Activated T-helper 9 cell treated with anti-CD3 and anti-CD28 coated beads, Interleukin-2, amount 50 U/mL, for 16 hours (primary cell): Measurements from ENCODE around the gene PCNX2.

Experiments
- DNase-seq: peaks from one replicate; pipeline ENCODE4 v3.0.0-alpha.2; 2020; ENCODE audit warnings: low read depth

Gene PCNX2

DNA sequence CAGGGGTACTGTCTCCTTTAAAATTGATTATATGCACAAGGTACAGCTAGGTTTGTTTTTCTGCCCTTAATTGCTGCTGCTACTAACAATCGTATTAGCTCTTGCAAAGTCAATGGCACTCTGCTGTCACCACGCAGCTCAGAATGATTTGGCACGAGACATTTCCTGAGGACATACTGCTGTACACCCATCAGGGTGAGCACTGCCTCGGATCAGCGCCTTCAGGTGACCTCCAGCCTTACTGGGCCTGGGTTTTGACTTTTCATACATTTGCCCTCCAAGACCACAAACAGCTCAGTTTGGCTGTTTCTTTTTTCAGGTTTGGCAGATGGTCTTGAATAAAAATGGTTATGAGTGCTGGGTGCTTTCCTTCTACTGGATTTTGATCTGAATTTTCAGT lies 234.3 kb downstream of the PCNX2 start:
- no peak for DNase-seq

DNA sequence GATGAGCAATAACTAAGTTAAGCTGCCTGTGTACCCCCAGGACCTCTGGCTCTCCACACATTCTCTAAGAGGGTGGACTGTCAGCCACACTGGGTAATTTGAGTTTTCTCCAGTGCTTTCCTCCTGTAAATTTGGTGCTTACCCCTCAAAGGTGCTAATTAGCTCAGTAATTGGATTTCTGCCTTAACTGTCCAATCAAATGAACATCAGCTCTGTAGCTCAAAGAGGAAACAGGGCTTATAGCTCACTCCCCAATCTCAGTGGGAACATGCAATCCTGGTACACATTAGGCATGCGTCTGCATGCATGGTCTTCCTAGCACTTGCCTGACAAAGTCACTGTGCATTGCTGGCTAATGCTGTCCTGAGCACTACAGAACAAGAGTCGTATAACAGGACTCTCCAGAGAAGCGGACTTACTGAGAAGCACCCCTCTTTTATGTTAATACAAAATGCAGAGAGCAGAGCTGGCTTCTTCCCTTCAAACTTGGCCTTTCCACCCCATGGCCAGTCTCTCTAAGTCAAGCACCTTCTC lies 235.0 kb downstream of the PCNX2 start:
- DNase-seq: no peak

DNA sequence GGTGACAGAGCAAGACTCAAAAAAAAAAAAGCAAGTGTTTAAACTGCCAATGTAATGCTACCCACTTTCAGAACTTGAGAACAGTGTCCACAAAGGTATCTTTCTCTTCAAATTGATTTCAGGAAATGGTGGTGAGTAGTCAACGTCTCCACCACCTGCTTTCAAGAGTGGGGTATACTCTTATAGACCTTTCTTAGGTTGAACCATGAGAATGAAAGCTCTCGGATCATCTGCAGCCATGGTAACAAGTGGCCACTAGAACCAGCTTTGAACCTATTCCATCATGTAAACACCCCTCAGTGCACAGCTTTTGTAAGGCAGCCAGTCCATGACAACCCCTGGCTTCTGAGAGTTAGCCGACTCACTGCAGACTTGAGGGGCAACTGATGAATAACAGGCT lies 237.7 kb downstream of the PCNX2 start:
- no peak for DNase-seq

DNA sequence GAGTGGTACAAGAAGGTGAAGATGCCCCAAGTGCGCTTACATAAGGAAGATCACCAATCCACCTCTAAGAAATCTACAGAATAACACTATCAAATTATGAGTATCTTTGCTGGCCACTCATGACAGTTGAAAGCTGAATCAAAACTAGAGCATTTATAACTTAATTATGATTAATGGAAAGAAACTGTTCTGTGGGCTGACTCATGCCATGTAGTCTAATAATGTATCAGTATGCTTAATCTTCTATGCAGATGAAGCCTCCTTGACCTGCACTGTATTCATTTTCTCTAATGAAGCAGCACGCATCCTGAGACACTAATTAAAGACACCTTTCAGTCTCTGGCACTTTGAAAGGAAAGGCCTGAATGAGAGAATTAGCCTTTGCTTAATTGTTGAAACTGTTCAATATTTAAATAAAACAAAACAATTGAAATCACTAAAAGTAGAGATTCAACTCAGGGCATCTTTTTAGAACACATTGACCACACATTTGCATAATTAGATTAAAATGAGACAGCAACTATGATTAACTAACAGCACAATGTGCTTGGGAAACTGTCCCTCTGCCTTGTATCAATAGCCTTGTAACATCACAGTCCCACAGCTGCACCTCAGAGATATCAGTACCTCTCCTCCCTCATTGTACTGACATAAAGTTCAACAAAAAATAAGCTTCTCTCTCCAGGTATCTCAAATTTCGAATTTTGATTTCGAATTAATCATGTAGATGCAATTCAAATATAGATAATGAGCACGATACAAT lies 239.5 kb downstream of the PCNX2 start:
- no peak for DNase-seq

DNA sequence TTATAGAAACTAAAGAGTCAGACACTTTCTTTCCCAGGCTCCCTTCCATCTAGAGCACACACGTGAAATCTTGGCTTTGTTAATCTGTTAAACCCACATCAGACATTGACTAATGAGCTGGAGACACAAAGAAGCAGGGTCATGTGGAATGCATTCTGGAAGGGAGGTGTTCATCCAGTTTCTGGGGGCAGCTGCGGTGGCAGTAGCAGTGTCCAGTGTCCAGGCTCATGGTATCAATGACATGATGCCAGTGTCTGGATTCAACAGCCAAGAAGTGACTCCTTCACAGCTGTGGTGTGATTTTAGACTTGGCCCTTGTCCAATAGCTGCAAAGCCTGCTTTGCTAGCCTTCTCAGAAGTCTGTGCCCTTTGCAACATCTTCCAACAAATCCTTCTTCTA lies 249.9 kb downstream of the PCNX2 start:
- DNase-seq: no peak

DNA sequence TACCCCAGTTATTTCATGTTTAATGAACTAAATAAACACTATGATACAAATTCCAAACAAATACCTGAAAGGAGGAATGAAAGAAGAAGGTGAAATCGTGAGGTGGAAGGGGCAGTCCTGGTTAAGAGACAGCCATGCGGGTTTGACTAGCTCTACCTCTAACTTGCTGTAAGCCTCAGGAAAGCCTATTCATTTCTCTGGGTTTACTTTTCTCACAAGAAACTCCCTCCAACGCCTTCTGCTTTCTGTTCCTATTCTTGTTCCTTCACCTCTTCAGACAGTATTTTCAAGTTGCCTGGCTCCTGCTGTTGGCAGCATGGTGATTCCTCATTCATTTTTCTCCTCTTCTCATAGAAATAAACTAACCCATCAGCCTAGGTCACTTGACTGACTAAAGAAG lies 252.7 kb downstream of the PCNX2 start:
- DNase-seq: no peak

DNA sequence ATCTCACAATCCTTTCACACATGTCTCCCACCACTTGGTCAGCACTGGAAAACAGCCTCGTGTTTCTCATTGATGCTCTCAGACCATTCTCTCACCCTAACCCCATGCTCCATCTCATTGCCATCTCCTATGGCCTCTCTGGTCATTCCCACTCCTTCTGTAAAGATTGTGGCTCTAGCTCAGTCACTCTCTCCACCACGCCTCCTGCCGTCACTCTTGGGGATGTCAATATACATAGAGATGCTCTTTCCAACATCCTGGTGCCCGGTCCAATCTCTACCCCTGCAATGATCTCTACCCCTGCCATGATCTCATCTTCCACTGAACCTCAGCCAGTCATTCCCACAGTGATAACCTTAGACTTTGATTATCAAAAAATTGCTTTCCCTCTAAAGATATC lies 255.0 kb downstream of the PCNX2 start:
- no peak for DNase-seq

DNA sequence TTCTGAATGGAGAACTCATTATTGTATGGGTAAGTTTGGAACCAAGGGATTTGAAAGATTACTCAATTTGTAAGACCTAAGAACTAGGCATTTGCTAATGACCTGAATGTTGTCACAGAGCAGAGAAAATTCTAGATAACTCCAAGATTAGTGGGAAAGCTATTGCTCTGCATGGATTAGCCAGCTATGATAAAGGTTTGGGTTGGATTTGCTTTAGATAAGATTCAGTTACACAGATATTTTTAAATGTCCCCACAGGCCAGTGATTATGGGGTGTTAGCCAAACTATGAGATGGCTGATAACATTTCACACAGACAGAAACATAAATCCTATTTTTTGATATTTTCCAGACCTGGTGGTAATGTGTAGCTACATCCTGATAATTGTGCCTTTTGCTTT lies 256.9 kb downstream of the PCNX2 start:
- no peak for DNase-seq

DNA sequence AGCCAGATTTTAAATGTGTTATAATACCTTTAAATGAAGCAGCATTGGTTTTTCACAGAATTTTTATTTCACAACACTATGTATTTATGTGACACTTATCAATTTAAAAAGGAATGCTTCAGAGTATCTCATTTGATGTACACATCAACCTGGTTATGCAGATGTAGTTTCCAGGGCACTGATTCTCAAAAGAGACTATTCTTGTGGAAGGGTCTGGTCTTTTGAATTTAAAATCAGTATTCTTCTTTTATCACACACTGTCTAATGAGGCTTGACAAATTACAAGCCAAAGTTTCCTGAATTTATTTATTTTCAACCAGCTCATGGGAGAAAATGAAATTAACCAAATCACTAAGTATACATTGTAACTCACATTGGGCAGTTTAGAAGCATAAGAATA lies 257.7 kb downstream of the PCNX2 start:
- no peak for DNase-seq

DNA sequence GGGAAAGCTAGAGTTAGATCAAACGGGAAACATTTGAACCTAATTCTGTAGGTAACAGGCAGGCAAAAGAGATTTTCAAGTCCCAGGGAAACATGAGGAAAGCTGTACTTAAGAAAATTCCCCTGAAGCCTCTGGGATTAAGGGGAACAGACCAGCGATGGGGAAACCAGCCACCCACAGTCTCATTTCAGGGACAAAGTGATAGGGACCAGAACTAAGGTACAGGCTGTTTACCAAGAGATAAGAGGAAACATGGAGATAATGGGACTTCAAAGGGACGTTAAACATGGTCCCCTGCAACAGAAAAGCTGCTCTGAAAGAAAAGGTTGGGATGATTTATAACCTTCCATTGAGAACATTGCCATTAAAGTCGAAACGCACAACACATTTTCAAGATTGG lies 260.7 kb downstream of the PCNX2 start:
- no peak for DNase-seq

DNA sequence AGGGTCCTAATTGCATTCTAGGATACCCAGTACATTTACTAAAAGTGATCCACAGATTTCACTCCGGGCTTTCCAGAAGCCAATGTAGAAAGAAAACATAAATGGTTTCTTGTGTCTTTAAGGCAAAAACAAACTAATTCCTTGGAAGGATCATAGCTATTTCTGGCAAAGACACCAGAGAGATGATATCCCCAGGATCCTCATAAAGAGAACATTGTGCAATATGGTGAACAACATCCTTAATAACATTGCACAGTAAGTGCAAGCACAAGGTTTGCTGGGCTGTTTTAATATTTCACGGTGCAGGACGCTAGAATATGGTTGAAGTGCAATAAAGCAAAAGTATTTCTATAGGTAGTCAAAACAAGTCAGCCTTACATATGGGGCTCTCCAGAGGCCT lies 262.2 kb downstream of the PCNX2 start:
- DNase-seq: no peak

DNA sequence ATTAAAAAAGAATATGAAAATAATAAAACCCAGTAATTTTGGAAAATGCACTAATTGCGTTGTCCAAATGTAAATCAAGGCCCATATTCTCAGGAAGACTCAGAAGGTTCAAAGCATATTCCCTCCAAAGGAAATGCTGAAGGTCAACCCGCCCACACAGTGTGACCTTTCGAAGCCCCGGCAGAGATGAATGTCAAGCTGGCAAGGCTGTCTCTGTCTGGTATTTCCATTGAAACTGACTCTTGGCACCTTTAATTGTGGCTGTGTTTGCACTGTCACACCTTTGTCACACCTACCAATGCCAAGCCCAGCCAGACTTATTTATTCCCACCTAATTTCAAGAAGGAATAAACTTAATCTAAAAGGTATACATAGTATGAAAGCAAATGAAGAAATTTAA lies 262.6 kb downstream of the PCNX2 start:
- DNase-seq: no peak

DNA sequence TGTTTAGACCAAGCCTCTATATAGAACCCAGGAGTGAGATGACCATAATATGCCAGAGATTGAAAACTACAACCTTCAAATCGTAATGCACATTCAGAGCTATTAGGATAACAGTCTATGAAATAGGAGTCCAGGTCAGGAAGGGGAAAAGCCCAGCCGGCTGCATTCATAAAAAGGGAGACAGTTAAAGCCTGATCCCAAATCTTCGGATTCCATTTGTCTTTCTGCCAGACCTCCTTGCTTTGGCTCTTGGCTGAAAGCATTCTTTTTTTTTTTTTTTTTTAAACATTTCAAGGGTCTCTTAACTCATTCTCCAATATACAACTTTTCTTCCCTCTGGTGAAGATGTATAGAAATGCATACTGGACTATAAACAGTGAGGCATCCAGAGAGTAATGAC lies 264.0 kb downstream of the PCNX2 start:
- no peak for DNase-seq

DNA sequence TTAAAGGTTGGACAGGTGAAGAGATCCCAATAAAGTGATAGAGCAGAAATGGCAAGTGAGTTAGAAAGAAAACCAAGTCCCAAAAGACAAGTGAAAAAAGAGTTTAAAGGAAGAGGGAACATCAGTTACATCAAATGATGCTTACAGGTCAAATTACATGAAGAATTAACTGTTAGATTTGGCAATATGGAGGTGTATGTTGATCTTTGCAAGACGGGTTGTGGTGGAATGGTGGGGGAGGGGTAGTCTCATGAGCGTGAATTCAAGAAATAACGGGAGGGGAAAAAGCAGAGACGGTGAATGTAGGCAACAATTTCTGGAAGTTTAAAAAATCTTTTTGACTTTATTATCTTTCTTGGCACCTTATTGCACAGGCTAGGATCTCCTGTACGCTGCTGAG lies 268.5 kb downstream of the PCNX2 start:
- DNase-seq: no peak

DNA sequence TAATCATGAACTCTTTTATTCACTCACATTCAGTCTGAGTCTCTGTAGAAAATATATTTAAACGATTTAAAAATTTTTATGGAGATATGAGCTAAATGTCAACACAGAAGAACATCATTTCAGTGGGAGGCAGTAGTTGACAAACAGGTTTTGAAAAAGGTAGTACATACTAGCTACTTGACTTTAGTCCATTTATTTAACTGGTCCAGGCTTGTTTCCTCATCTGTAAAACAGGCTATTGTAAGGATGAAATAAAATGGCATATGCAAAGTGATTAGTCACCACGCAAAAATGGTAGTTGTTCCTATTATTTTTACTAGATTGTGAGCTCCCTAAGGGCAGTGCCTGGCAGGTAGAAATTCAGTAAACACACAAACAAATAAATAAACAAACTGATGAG lies 270.0 kb downstream of the PCNX2 start:
- no peak for DNase-seq

DNA sequence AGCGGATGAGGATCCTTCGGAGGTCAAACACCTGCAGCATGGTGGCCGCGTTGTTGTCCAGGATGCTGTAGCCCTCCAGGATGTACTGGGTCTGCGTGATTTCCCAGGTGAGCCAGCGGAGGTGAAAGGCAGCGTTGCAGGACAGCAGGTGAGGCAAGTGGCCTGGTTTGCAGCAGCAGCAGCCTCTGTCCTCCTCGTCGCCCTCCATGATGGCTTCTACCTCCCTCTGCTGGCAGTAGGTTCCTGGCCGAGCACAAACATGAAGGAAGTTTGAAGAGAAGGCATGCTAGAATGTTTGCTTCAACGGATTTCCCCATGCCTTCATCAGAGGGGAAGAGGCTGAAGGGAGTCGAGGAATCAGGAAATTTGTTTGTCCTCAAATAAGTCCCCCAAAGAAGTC lies 270.4 kb downstream of the PCNX2 start:
- no peak for DNase-seq

DNA sequence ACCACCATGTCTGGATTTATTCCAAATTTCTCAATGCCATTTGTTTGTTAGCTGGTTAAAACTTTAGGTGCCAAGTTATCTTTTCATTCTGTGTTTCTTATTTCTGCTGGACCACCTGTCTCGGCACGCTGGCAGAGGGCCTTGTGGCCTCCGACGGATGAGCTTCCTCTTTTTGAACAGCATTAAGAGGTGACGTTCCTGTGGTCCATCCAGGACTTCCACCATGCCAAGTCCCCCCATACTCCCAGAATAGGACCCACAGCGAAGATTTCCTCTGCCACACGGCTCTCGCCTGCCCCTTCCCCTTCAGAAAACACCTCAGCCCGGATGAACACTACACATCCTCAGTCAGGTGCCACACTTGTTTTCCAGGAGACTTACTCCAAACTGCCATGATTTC lies 271.3 kb downstream of the PCNX2 start:
- no peak for DNase-seq

DNA sequence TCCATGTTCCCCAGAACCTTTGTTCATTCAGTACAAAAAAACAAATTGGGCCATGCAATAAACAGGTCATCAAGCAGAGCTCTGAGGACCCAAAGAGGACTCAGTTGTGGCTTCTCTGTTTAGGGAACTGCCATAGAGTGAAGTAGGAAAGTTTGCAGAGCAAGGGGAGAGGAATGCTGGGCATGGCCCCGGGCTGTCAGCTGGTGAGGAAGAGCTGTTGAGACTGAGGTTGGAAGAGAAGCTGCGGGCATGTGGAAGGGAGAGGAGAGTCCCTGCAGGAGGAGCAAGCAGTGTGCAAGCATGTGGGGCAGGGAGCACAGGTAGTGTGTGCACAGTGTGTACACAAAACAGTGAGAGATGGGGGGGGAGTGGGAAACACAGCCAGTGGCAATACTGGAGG lies 273.3 kb downstream of the PCNX2 start:
- DNase-seq: no peak

DNA sequence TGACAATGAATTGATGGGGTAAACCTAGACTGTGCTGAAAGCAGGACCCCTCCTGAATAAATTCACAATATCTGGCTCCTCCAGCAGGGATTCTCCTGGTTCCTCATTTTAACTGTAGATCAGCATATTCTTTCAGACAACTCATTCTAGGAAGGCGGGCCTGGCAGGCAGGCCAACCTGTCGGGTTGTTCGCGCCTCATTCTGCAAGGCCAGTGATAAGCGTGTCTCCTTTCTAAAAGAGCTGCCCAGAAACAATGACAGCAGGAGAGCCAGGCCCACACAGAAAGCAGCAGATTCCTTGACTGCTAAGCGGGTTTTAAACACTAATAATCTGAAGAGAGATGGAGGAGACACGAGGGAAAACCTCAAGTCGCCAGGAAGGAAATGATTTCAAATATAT lies 275.1 kb downstream of the PCNX2 start:
- no peak for DNase-seq

DNA sequence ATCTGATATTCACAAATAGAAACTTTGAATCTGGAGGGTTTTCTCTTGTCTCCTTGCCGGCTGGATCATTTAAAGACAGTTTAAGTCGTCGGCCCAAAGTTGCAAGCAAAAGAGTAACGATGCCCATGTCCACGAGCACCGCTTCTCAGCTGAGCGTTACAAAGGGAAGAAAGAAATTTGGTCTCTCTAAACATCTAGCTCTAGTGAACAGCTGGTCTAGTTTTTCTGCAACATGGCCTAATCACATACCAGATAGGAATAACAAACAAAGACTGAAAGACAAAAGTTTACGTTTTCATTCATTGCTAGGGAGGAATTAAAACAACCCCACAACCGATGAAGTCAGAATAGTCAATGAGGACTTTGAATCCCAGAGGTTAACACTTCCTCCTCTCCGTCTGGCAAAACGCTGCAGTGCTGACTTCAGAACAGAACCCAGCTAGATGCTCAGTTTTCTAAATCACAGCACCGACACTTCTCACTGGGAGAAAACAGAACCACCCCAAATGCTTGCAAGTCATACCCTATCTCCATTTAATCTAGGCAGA lies 275.7 kb downstream of the PCNX2 start:
- no peak for DNase-seq

DNA sequence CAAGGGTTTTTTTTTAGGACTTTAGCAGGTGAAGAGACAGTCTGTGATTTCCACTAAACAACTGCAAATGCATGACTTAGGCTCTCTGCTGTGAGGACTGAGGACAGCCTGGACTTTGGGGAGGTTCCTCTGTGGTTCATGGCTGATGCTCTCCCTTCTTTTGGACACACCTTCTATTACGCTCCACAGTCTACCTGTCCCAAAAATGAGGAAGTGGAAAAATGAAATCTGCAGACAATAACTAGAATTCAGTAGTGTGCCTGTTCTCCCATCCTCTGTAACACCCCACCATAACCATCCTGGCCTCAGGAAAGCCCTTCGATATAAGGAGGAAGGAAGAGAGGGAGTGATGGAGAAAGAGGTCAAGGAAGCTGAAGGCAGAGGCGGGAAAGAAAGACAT lies 276.4 kb downstream of the PCNX2 start:
- DNase-seq: no peak

DNA sequence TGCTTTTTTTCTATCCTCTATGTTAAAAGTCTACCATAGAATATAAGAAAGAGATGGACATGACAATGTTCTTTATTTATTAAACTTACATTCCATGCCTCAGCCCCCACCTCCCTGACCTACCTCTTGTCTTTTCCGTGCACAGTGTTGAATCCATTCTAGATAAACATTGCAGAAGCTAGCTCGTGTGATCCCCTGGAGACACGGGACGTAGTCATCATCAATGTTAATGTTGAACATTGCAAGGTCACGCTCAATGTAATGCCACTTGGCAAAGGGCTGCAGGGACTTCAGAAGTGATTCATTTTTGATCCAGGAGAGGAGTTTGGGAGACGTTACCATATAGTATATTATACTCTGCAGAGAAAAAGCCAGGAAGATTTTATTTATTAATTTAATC lies 278.7 kb downstream of the PCNX2 start:
- no peak for DNase-seq

DNA sequence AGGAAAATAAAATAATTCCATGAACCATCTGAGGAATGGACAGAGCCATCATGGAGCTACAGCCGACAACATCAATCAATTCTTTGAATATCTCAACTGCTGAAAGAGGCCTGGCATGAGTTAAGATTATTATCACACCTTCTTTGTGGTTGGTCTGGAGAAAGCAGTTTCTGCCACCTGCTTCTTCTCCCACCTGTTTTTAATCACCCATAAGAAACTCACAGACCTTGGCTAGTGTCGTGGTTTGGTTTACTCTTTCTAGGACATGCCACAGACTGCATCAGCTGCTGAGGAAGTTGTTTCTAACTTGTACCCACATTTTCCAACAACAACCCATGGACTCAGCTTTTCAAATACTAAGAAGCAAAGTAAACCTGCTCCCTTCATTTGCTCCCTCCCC lies 279.6 kb downstream of the PCNX2 start:
- no peak for DNase-seq

DNA sequence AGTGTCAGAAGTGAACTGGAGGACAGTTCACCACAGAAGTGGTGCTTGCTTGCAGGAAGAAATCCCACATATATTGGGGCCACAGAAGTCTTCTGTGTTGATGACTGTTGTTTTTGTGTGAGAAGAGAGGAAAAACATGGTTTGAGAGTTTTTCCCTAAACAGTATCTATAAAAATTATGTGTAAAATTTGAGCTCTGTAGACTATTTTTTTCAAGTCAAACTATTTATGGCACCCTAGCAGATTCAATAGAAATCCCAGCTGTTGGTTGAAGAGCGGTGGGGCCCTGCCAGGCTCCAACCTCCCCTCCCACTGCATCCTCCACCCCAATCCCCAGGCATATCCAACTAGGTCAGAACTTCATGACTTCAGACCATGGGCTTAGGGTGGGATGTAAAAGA lies 283.5 kb downstream of the PCNX2 start:
- no peak for DNase-seq
